GM06990 (cell line): Measurements from ENCODE around the gene PRRC2A.

Experiments used
- DNase-seq: peaks from one replicate; pipeline ENCODE4 v3.0.0-alpha.2; 2011; ENCODE audit not compliant: insufficient read length; ENCODE audit errors: extremely low read depth
- H3K27me3 ChIP-seq: replicated peaks from 2 replicates; pipeline ENCODE4 v1.6.0; 2011; ENCODE audit warnings: low read length; ENCODE audit not compliant: control insufficient read depth, insufficient read depth
- H3K36me3 ChIP-seq: 2 replicates; pipeline ENCODE4 v1.5.1; 2011; ENCODE audit warnings: low read length; ENCODE audit not compliant: control insufficient read depth, insufficient read depth
- H3K4me3 ChIP-seq: replicated peaks from 2 replicates; pipeline ENCODE4 v1.5.1; 2011; ENCODE audit warnings: low read depth, mild to moderate bottlenecking, control low read depth, low read length
- TF ChIP-seq, protein P1 (sequence below): IDR thresholded peaks from 2 replicates; pipeline ENCODE4 v1.5.1; 2011; ENCODE audit warnings: low read length, control low read depth, mild to moderate bottlenecking, inconsistent platforms; ENCODE audit not compliant: insufficient read depth, poor library complexity, severe bottlenecking

The PRRC2A gene

DNA sequence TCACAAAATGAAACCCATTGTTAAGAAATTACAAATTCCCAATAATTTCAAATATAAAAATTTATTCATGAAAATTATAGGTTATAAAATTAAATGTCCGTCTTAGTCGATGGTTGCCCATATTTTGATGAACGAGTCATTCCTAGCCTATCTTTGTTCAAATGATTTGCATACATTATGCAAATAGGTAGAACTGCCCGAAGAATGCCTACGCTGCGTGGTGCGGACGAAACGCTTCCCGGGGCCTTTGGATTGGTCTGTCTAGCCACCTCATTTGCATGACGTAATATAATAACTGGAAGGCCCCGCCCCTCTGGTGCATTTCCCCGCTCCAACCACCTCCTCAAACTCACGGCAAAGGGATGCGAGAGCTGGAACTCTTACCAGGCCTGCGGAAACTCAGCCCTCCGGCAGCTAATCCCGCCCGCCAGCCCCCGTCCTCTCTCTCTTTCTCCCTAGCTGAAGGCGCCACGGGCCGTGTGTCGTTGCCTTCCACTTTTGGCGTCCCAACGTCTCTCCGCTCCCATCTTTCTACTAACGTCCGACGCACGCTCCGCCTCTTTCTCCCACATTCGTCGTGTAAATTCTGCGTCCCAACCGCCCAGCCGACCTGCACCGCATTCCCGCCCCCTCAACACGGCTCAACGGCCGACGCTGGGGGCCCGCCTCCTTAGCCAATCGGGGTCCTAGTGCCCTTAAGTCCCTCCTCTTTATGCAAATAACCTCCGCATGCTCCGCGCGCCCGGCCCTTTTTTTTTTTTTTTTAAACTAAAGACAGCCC is 520 bp upstream of the PRRC2A start:
- TF ChIP-seq, protein P1, sequence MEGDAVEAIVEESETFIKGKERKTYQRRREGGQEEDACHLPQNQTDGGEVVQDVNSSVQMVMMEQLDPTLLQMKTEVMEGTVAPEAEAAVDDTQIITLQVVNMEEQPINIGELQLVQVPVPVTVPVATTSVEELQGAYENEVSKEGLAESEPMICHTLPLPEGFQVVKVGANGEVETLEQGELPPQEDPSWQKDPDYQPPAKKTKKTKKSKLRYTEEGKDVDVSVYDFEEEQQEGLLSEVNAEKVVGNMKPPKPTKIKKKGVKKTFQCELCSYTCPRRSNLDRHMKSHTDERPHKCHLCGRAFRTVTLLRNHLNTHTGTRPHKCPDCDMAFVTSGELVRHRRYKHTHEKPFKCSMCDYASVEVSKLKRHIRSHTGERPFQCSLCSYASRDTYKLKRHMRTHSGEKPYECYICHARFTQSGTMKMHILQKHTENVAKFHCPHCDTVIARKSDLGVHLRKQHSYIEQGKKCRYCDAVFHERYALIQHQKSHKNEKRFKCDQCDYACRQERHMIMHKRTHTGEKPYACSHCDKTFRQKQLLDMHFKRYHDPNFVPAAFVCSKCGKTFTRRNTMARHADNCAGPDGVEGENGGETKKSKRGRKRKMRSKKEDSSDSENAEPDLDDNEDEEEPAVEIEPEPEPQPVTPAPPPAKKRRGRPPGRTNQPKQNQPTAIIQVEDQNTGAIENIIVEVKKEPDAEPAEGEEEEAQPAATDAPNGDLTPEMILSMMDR, result no peak
- Histone ChIP-seq H3K27me3 (no peaks in the 10 kb centered on the region), H3K4me3 (peak overlapping the region; percentile 78), H3K36me3 (peaks cover 14% of the 10 kb centered on the region)
- DNase-seq, result peak; percentile 99

DNA sequence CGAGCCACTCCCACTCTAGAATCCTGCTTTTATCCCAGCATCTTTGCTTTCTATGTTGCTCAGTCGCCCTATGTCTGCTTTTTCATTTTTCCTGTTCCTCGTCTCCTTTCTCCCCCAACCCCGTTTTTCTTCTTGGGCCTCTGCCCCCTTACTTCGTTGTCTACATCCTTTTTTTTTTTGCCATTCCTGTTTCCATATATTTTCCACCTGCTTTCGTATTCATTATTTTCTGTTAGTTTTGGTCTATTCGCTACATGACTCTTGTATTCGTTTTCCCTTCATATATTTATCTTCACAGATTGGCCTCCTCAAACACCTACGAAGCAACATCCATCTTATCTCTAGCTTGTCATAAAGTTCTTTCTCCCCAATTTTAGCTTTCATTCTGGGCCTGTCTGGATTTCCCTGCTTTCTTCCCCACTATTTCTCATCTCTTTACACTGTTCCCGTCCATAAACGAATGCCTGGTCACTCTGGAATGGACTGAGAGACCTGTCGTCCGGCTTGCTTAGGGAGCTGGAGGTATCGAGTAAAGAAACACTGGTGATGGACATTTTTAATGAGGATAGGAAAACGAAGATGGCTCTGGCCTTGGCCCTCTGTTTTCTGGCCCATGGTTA is 915 bp downstream of the PRRC2A start:
- DNase-seq, result no peak
- Histone ChIP-seq H3K27me3 (no peaks in the 10 kb centered on the region), H3K4me3 (peak overlapping the region; percentile 98), H3K36me3 (peaks cover 26% of the 10 kb centered on the region)
- TF ChIP-seq, protein P1, result no peak

DNA sequence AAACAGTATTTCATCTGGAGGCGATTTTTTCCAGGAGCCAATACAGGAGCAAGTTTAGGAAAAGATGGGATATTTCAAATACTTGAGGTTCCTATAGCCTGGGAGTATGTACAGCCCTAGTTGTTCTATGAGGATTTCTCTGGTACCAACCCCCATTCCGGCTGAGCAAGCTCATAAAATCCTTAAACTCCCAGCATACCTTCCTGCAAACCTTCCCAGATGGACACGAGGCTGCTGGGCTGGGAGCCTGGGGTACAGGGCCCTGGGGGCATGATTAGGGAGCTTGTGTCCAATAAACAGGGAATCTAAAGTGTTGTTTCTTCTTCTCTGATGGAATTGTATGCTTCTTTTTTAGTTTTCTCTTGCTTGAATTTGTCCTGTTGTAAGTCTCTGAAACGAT is 1.5 kb downstream of the PRRC2A start:
- Histone ChIP-seq H3K36me3 (peaks cover 31% of the 10 kb centered on the region), H3K27me3 (no peaks in the 10 kb centered on the region), H3K4me3 (peak overlapping the region; percentile 98)
- no peak for DNase-seq
- TF ChIP-seq, protein P1, result no peak

DNA sequence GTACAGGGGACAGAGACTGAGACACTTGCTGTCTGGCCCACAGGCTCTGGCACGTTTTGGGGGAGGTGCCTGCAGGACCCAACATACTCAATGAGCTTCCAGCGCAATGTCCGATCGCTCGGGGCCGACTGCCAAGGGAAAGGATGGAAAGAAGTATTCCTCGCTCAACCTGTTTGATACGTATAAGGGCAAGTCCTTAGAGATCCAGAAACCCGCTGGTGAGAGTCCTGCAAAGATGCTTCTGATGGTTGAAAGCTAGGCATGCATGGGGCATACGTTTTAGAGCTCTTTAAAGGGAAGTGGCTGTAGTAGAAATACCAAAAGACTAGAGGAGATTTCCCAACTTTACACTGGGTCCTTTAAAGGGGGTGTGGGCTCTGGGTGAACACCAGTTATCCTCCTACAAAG is 2.2 kb downstream of the PRRC2A start:
- Histone ChIP-seq H3K27me3 (no peaks in the 10 kb centered on the region), H3K4me3 (no peak overlapping the region), H3K36me3 (peaks cover 36% of the 10 kb centered on the region)
- no peak for DNase-seq
- TF ChIP-seq, protein P1, result no peak

DNA sequence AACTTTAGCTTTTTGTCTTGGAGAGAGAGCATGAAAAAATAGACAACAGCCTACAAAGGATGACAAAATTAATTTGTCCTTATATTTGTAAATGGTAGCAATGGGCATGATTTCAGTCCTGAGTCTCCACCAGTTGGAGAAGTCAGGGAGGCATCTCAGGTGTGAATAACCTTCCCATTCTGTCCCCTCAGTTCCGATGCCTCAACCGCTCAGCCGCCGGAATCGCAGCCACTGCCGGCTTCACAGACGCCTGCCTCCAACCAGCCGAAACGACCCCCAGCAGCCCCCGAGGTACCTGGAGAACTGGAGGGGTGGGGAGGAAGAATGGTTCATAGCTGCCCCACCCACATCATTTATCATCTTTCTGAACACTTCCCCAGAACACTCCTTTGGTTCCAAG is 3.6 kb downstream of the PRRC2A start:
- TF ChIP-seq, protein P1, result no peak
- no peak for DNase-seq
- H3K4me3 ChIP-seq, result no peak overlapping the region
- H3K27me3 ChIP-seq, result no peaks in the 10 kb centered on the region
- peaks cover 45% of the 10 kb centered on the region for H3K36me3 ChIP-seq
